AG09319 (cell line): ENCODE results near the gene C1QTNF6.
"Not testable (repeated sequence)": the region's sequence is repeated elsewhere in the genome, so short reads cannot be mapped to it uniquely, and the experiment has no call there.

Experiments
- DNase-seq: peaks from one replicate; pipeline ENCODE4 v3.0.0-alpha.2; 2010; ENCODE audit warnings: low read depth; ENCODE audit errors: extremely low read depth
- TF ChIP-seq, protein P1 (sequence below): IDR thresholded peaks from 2 replicates; pipeline ENCODE4 v1.5.1; 2011; ENCODE audit warnings: low read depth, mild to moderate bottlenecking, inconsistent platforms, low read length, moderate library complexity

The C1QTNF6 gene

DNA sequence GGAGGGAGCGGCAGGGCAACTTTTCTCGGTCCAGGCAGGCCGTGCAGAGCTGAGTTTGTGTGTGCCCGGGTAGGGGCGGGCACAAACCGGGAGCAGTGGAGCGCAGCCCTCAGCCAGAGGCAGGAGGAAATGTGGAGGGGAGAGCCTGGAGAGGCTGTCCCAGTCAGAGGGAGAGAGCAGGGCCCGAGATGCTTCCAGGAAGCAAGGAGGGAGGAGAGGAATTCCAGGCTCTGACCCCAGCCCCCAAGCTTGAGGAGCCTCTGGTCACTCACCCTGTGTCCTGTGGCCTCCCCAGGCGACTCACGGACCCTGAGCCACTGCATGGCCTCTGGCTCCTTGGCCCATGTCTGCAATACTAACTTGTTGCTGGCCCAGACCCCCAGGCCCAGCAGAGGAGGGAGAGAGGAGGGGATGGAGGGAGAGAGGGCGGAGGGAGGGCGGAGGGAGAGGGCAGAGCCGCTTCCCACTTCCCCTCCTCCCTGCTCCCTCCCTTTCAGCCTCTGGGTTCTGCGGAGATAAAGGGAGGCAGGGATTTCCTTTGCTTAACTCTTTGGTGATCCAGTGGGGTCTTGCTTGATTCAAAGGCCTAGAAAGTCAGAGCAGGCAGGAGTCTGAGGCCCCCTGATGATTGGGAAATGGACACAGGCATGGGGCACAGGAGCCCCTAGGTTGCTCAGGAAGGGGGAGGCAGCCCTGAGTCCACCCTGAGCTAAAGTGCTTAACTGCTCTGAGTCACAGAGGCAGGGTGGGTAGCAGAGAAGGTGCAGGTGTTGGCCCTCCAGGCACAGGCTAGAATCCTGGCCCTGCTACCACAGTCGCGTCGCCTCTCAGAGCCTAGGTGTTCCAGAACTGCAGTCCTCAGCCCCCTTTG, at the start of gene C1QTNF6:
Gene C1QTNF6 (minus strand): TSS at position 357 of the 871 bp plus-strand sequence. CDS start 34 bp downstream, at position 323.
- no peak for DNase-seq
- TF ChIP-seq, protein P1, sequence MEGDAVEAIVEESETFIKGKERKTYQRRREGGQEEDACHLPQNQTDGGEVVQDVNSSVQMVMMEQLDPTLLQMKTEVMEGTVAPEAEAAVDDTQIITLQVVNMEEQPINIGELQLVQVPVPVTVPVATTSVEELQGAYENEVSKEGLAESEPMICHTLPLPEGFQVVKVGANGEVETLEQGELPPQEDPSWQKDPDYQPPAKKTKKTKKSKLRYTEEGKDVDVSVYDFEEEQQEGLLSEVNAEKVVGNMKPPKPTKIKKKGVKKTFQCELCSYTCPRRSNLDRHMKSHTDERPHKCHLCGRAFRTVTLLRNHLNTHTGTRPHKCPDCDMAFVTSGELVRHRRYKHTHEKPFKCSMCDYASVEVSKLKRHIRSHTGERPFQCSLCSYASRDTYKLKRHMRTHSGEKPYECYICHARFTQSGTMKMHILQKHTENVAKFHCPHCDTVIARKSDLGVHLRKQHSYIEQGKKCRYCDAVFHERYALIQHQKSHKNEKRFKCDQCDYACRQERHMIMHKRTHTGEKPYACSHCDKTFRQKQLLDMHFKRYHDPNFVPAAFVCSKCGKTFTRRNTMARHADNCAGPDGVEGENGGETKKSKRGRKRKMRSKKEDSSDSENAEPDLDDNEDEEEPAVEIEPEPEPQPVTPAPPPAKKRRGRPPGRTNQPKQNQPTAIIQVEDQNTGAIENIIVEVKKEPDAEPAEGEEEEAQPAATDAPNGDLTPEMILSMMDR: no peak

DNA sequence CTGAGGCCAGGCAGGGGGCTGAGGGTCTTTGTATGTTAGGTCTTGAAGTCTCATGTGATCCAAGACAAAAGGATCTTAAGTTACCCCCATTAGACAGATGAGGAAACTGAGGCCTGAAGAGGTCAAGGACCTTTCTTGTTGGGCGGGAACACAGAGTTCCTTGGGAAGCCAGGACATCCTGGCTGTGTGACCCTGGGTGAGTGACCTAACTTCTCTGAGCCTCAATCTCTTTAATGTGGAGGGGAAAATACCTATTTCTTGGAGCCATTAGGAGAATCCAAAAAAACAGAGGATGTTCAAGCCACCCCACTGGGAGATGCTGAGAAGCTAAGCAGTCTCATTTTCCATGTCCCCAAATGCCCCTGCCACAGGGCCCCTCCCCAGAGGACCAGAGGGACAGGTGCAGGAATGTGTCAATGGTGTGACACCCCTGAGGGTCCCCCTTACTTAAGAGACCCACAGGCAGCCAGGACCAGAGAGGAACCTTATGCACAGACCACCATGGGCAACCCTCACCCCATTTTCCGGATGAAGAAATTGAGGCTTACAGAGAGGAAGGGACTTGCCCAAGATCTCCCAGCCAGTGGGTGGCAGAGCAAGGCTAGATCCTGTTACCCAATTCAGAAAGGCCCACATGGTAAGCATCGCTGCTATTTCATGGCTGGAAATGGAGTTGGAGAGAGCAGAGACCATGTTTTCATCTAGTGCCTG, 48.0 kb upstream of the C1QTNF6 start:
- no peak for DNase-seq
- TF ChIP-seq, protein P1: no peak

DNA sequence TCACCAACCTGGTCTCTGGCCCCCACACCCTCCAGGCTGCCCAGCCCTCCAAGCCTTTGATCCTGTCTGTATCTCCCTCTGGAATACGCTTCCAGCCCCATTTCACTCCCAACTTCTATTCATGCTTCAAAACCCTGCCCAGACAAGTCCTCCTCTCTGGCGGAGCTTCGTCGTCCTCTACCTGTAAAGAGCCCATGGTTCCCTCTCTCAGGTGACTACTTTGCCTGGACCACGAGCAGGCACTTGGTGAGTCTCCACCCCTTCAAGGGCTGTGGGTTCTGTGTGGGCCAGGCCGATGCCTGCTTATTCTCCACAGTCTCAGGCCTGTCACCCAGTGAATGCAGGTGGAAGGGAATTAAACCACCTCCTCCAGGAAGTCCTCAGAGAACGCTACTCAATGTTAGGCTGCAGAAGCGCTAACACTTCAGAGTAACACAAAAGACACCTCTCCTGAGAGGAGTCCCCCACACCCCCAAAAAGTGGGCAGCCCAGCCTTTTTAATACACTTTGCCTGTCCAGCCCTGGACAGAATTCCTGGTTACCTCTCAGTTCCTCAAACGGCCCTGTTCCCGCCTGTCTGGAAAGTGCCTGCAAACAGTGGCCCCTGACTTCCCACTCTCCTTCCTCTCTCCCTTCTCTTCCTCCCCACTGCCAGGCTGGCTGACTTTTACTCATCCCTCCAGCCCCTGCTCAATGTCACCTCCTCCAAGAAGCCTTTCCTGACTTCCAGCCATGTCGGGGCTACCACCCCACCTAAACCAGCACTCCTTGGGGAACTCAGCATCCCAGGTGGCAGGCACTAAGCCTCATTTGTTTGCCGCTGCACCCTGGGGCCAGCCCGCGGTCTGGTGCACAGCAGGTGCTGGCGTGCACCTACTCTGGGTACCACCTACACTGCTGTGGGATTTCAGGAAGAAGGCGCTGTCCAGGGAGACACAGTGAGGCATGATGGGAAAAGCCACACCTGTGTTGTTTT, 47.0 kb upstream of the C1QTNF6 start:
- DNase-seq: no peak
- TF ChIP-seq, protein P1: no peak

DNA sequence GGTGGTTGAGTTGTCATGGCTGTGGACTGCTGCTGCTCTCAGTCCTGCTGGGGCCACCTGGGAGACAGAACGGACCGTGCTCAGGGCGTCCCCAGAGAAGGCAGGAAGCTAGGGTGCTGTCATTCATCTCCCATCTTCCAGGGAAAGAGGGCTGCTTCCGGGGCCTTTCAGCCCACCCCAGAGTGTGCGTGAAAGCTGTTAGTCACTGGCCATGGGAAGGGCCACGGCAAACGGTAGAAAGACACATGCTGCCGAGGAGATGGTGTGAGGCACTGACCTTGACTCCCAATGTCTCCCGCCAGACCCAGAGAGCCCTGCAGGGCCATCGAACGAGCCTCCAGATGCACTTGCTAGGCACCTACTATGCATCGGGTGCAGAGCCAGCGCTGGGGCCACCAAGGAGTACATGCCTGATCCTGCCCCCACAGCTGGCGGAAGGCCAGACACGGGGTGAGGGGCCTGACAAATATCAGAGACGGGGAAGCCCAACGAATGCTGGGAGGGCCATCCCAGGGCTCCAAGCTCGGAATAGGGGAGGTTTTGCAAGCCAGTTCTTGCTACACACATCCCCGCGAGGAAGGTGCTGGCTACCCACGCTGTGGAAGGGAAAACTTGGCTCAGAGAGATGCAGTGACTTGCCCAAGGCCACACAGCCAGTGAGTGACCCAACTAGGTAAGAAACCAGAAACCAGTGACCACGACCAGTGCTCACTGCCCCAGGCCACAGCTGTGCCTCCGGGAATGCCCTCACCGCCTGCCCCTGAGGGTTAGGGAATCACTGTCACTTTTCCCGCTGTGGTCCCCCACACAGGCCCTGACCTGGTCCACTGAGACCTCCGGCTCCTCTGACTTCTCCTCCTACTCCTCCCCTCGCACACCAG, 45.9 kb upstream of the C1QTNF6 start:
- no peak for DNase-seq
- TF ChIP-seq, protein P1: no peak

DNA sequence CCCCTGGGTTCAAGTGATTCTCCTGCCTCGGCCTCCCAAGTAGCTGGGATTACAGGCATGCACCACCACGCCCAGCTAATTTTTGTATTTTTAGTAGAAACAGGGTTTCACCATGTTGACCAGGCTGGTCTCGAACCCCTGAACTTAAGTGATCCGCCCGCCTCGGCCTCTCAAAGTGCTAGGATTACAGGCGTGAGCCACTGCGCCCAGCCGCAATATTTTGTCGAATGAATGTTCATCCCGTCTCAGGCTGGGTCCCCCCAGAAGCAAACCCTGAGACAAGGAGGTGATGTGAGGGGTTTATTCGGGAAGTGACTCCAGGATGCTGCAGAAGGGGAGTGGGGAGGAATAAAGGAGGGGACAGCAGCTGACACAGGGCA, 45.3 kb upstream of the C1QTNF6 start:
- not testable (repeated sequence) for DNase-seq

GRCh38 chr22:37232140-37232998, 44.3 kb upstream of the C1QTNF6 start:
- DNase-seq: no peak
- TF ChIP-seq, protein P1: no peak
